Lung (tissue), 13 donors: Measurements from ENCODE around the gene MAPK8IP3. TPM values are rescaled to one million over a fixed set of nuclear protein-coding genes. Genes with fewer than 3 reads are reported as not detected.

ENCODE experiments used
- ATAC-seq: fragments of 200-7000 bp; cut with Tn5 transposase; one replicate; pipeline ENCODE4 v1.9.1; 2020; ENCODE audit warnings: moderate number of reproducible peaks; ENCODE audit not compliant: insufficient read depth, low FRiP score
- DNase-seq, 3 donors: peaks; one replicate each; pipeline ENCODE4 v3.0.0-alpha.2; 2013 to 2017
- H3K27ac ChIP-seq, 2 donors: one replicate each; pipeline ENCODE4 v1.5.1; 2013; ENCODE audit warnings: mild to moderate bottlenecking in 2 of 2, moderate library complexity in 2 of 2, control low read depth in 1 of 2, inconsistent platforms in 1 of 2, low read depth in 1 of 2, low read length in 1 of 2
- H3K27me3 ChIP-seq, 3 donors: one replicate each; pipeline ENCODE4 v1.5.1; 2013; ENCODE audit warnings: low read length in 2 of 3; ENCODE audit not compliant: control insufficient read depth in 3 of 3, insufficient read depth in 3 of 3
- H3K36me3 ChIP-seq, 4 donors: one replicate each; pipeline ENCODE4 v1.5.1; 2013; ENCODE audit warnings: low read length in 4 of 4, mild to moderate bottlenecking in 1 of 4, moderate library complexity in 1 of 4; ENCODE audit not compliant: control insufficient read depth in 4 of 4, insufficient read depth in 4 of 4
- H3K4me1 ChIP-seq, 5 donors: one replicate each; pipeline ENCODE4 v1.5.1; 2013; ENCODE audit warnings: low read length in 5 of 5, mild to moderate bottlenecking in 2 of 5, moderate library complexity in 1 of 5; ENCODE audit not compliant: control insufficient read depth in 5 of 5, insufficient read depth in 5 of 5
- H3K4me3 ChIP-seq: one replicate; pipeline ENCODE4 v1.5.1; 2013; ENCODE audit warnings: mild to moderate bottlenecking, control low read depth, moderate library complexity
- H3K9ac ChIP-seq, 2 donors: one replicate each; pipeline ENCODE4 v1.5.1; 2013; ENCODE audit warnings: low read length in 2 of 2, control low read depth in 1 of 2; ENCODE audit not compliant: insufficient read depth in 1 of 2
- H3K9me3 ChIP-seq, 4 donors: one replicate each; pipeline ENCODE4 v1.5.1; 2013; ENCODE audit warnings: low read length in 3 of 4, mild to moderate bottlenecking in 1 of 4, moderate library complexity in 1 of 4; ENCODE audit not compliant: control insufficient read depth in 4 of 4, insufficient read depth in 3 of 4
- CTCF ChIP-seq: IDR thresholded peaks from 2 replicates; pipeline ENCODE4 v1.5.1; 2012; ENCODE audit warnings: mild to moderate bottlenecking; ENCODE audit errors: control extremely low read depth, extremely low read depth
- WGBS, 2 donors: extraction: QIAGEN DNeasy Blood & Tissue Kit; methylation state at CpG; one replicate each; pipeline ENCODE4 v1.1.7; 2013; 5-methylcytosine and 5-hydroxymethylcytosine counted together
- polyA plus RNA-seq, 2 donors: library from polyadenylated mRNA; stranded (reverse); fragments of 200-250 nt; gene quantifications; one replicate each; pipeline ENCODE4 v1.2.1, GENCODE V29; 2013
- small RNA-seq: library from RNA; depleted of rRNA; stranded (forward); fragments of <200 nt; gene quantifications from one replicate; pipeline ENCODE3, GENCODE V24; 2014; ENCODE audit warnings: low replicate concordance
- total RNA-seq, 2 donors: library from RNA; depleted of rRNA in 1 of 2; stranded (reverse); fragments of >200 nt in 1 of 2; gene quantifications; one replicate each; pipeline ENCODE4 v1.2.1, GENCODE V29; 2014 to 2021
- donor health status: control.
- donor health status: control.
- donor health status: Bipolar disorder and iron deficiency.
- donor health status: healthy.
- donor health status: DM: yes; HTN: yes; CAD: no.

Gene MAPK8IP3
- total and polyA plus RNA-seq, 4 donors: 40.3 to 76.7 (median 63.6) TPM

GRCh38 chr16:1818204-1818872 lies 112.3 kb downstream of the MAPK8IP3 start:
- DNase-seq: no peak

DNA sequence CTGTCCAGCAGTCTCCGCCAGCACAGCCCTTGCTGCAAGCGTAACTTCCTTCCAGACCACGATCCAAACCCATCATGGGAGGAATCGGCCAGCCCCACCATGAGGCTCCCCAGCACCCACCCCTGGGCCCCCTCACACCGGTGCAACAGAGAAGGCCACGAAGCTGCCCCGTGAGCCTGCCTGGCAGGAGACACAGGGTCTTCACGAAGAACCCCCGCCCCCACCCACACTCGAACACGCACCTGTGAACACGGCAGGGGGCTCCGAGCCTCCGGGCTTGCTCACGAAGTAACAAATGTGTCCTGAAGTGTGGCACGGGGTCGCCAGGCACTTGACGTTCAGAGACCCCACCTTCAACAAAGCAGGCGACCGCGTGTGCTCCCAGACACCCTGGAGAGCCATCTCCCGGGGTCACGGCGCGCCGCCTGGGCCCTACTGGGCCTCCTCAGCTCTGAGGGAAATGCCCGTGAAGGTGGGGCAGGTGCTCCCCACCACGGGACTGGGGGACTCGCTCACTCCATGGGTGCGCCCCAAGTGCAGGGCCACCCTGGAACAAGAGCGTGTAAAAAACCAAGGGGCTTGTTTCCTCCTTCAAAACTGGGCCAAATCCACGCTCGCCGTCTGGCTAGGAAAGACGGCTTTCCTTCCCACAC lies 113.0 kb downstream of the MAPK8IP3 start:
- Histone ChIP-seq H3K27ac (no peak overlapping the region), H3K36me3 (peaks cover 0 to 58% (median 10%) of the 10 kb centered on the region in 4 donors), H3K9me3 (no peaks in the 10 kb centered on the region), H3K4me1 (no peaks in the 10 kb centered on the region), H3K9ac (no peak overlapping the region), H3K27me3 (no peaks in the 10 kb centered on the region), H3K4me3 (no peak overlapping the region)
- 96% methylated on average over 35 of the region's 35 CpGs for WGBS, 2 donors
- TF ChIP-seq CTCF: no peak
- ATAC-seq (no peak), DNase-seq (no peak)

More at GRCh38 chr16:1818204-1818872, 112.3 kb downstream of the MAPK8IP3 start:
- peaks cover 0 to 2% (median 0%) of the 10 kb centered on the region in 5 donors for H3K4me1 ChIP-seq
- no peak for TF ChIP-seq CTCF
- WGBS, 2 donors: 96 to 99% methylated on average over 24 to 27 of the region's 27 CpGs
- no peak overlapping the region for H3K27ac ChIP-seq
- H3K4me3 ChIP-seq: no peak overlapping the region
- H3K27me3 ChIP-seq: no peaks in the 10 kb centered on the region
- H3K36me3 ChIP-seq: peaks cover 0 to 60% (median 10%) of the 10 kb centered on the region in 4 donors
- H3K9ac ChIP-seq: no peak overlapping the region
- H3K9me3 ChIP-seq: no peaks in the 10 kb centered on the region
- ATAC-seq: no peak

DNA sequence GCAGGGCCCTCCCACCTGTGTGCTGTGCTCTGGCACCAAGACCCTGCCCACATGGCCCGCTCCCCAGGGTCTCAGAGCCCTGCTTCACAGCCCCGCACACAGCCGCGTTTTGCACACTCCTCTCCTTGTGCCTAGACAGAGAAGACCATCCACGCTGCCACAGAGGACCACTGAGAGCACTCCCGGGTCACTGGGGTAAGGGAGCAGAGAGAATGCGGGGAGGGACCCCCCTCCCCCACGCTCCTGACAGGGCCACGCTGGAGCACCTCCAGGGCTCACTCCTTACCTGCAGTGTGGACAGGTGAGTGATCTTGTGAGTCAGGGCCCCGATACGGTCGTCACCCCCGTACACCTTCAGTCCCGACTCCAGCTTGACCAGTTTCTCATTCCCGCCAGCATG lies 113.6 kb downstream of the MAPK8IP3 start:
- H3K27me3 ChIP-seq: no peaks in the 10 kb centered on the region
- H3K27ac ChIP-seq: no peak overlapping the region
- H3K4me1 ChIP-seq: peaks cover 0 to 4% (median 0%) of the 10 kb centered on the region in 5 donors
- WGBS, 2 donors: 95% methylated on average over 15 of the region's 15 CpGs
- no peak overlapping the region for H3K4me3 ChIP-seq
- no peak for TF ChIP-seq CTCF
- no peak overlapping the region for H3K9ac ChIP-seq
- H3K36me3 ChIP-seq: peaks cover 0 to 58% (median 10%) of the 10 kb centered on the region in 4 donors
- ATAC-seq: no peak
- H3K9me3 ChIP-seq: no peaks in the 10 kb centered on the region
- no peak for DNase-seq

Small RNAs within 50 kb of the gene (small RNA-seq; reads per million reads assigned to genes)
- gene MIR3177: 0.06 reads per million

Other genes starting within 250 kb of the MAPK8IP3 start
- gene CLCN7, start 231.2 kb upstream of the MAPK8IP3 start, total RNA-seq: 100 to 1,000 TPM in 1 of 2 donors, 10 to 100 TPM in 1; 73.3 to 103 TPM
- gene CLCN7, start 231.2 kb upstream of the MAPK8IP3 start, polyA plus RNA-seq: 100 to 1,000 TPM in 1 of 2 donors, 10 to 100 TPM in 1; 61.1 to 119 TPM
- under 1 TPM; 0.25 to 0.31 TPM for gene PTX4, start 217.3 kb upstream of the MAPK8IP3 start, total RNA-seq
- under 1 TPM in 1 of 2 donors, not detected in 1; 0.02 TPM for gene PTX4, start 217.3 kb upstream of the MAPK8IP3 start, polyA plus RNA-seq
- gene TELO2, start 212.8 kb upstream of the MAPK8IP3 start, total RNA-seq: 10 to 100 TPM; 24.4 to 46.3 TPM
- 10 to 100 TPM; 39.2 to 64.2 TPM for gene TELO2, start 212.8 kb upstream of the MAPK8IP3 start, polyA plus RNA-seq
- gene TMEM204, start 172.5 kb upstream of the MAPK8IP3 start, total RNA-seq: 10 to 100 TPM; 24.7 to 49.2 TPM
- gene TMEM204, start 172.5 kb upstream of the MAPK8IP3 start, polyA plus RNA-seq: 100 to 1,000 TPM in 1 of 2 donors, 10 to 100 TPM in 1; 31.6 to 116 TPM
- 10 to 100 TPM; 42.4 to 48.5 TPM for gene IFT140, start 94.1 kb upstream of the MAPK8IP3 start, total RNA-seq
- 10 to 100 TPM; 13.6 to 24.8 TPM for gene IFT140, start 94.1 kb upstream of the MAPK8IP3 start, polyA plus RNA-seq
- 10 to 100 TPM; 16.3 to 20.4 TPM for gene CRAMP1, start 93.8 kb upstream of the MAPK8IP3 start, total RNA-seq
- 1 to 10 TPM; 6.6 to 8.7 TPM for gene CRAMP1, start 93.8 kb upstream of the MAPK8IP3 start, polyA plus RNA-seq
- 10 to 100 TPM; 53.4 to 71.9 TPM for gene JPT2, start 27.9 kb upstream of the MAPK8IP3 start, total RNA-seq
- 10 to 100 TPM; 28.7 to 49.7 TPM for gene JPT2, start 27.9 kb upstream of the MAPK8IP3 start, polyA plus RNA-seq
- gene NME3, start 65.3 kb downstream of the MAPK8IP3 start, total RNA-seq: 10 to 100 TPM; 25.1 to 66.1 TPM
- 100 to 1,000 TPM in 1 of 2 donors, 10 to 100 TPM in 1; 67.6 to 197 TPM for gene NME3, start 65.3 kb downstream of the MAPK8IP3 start, polyA plus RNA-seq
- 10 to 100 TPM; 10.0 to 30.2 TPM for gene EME2, start 66.6 kb downstream of the MAPK8IP3 start, total RNA-seq
- gene EME2, start 66.6 kb downstream of the MAPK8IP3 start, polyA plus RNA-seq: 1 to 10 TPM; 8.6 to 9.5 TPM
- 10 to 100 TPM; 40.1 to 90.7 TPM for gene MRPS34, start 66.9 kb downstream of the MAPK8IP3 start, total RNA-seq
- 100 to 1,000 TPM; 110 TPM for gene MRPS34, start 66.9 kb downstream of the MAPK8IP3 start, polyA plus RNA-seq
- 10 to 100 TPM; 39.8 to 55.3 TPM for gene SPSB3, start 76.4 kb downstream of the MAPK8IP3 start, total RNA-seq
- gene SPSB3, start 76.4 kb downstream of the MAPK8IP3 start, polyA plus RNA-seq: 10 to 100 TPM; 46.5 to 76.1 TPM
- 10 to 100 TPM; 38.9 to 64.2 TPM for gene NUBP2, start 76.8 kb downstream of the MAPK8IP3 start, total RNA-seq
- gene NUBP2, start 76.8 kb downstream of the MAPK8IP3 start, polyA plus RNA-seq: 10 to 100 TPM; 67.1 to 70.2 TPM
- gene IGFALS, start 87.5 kb downstream of the MAPK8IP3 start, total RNA-seq: 1 to 10 TPM; 1.4 to 4.4 TPM
- gene IGFALS, start 87.5 kb downstream of the MAPK8IP3 start, polyA plus RNA-seq: 1 to 10 TPM; 1.2 to 1.7 TPM
- 10 to 100 TPM; 51.2 to 69.3 TPM for gene HAGH, start 120.6 kb downstream of the MAPK8IP3 start, total RNA-seq
- gene HAGH, start 120.6 kb downstream of the MAPK8IP3 start, polyA plus RNA-seq: 10 to 100 TPM; 91.2 to 99.7 TPM
- gene FAHD1, start 121.0 kb downstream of the MAPK8IP3 start, total RNA-seq: 10 to 100 TPM; 24.5 to 26.8 TPM
- 10 to 100 TPM; 17.2 to 32.1 TPM for gene FAHD1, start 121.0 kb downstream of the MAPK8IP3 start, polyA plus RNA-seq
- under 1 TPM in 1 of 2 donors, not detected in 1; 0.21 TPM for gene MEIOB, start 166.0 kb downstream of the MAPK8IP3 start, total RNA-seq
- gene MEIOB, start 166.0 kb downstream of the MAPK8IP3 start, polyA plus RNA-seq: under 1 TPM in 1 of 2 donors, not detected in 1; 0.28 TPM
- 1 to 10 TPM in 1 of 2 donors, under 1 TPM in 1; 0.40 to 5.9 TPM for gene HS3ST6, start 212.2 kb downstream of the MAPK8IP3 start, total RNA-seq
- 1 to 10 TPM in 1 of 2 donors, under 1 TPM in 1; 0.71 to 2.1 TPM for gene HS3ST6, start 212.2 kb downstream of the MAPK8IP3 start, polyA plus RNA-seq
- gene MSRB1, start 237.0 kb downstream of the MAPK8IP3 start, total RNA-seq: 10 to 100 TPM; 11.1 to 52.1 TPM
- 100 to 1,000 TPM in 1 of 2 donors, 10 to 100 TPM in 1; 50.2 to 164 TPM for gene MSRB1, start 237.0 kb downstream of the MAPK8IP3 start, polyA plus RNA-seq
- not detected for gene RPL3L, start 248.5 kb downstream of the MAPK8IP3 start, total RNA-seq
- under 1 TPM; 0.01 to 0.04 TPM for gene RPL3L, start 248.5 kb downstream of the MAPK8IP3 start, polyA plus RNA-seq